Stimulated activated memory B cell treated with anti-CD40 and anti-IgM and Interleukin-4, amounts not matched to agents 10 μg/mL and 1 μg/mL and 100 μg/mL, for 72 hours (primary cell): ENCODE data around the gene SLBP.

Source experiments
- ATAC-seq: fragments of 150-1000 bp; cut with Tn5 transposase; 2 replicates; pipeline ENCODE4 v1.10.0; 2021
- H3K27ac Mint-ChIP-seq: one replicate; pipeline ENCODE4 v1.8.0; 2022; ENCODE audit warnings: mild to moderate bottlenecking, mixed read lengths
- H3K27me3 Mint-ChIP-seq: one replicate; pipeline ENCODE4 v1.8.0; 2022; ENCODE audit warnings: mixed read lengths
- H3K36me3 Mint-ChIP-seq: one replicate; pipeline ENCODE4 v1.8.0; 2022; ENCODE audit warnings: mixed read lengths
- H3K4me1 Mint-ChIP-seq: one replicate; pipeline ENCODE4 v1.8.0; 2022; ENCODE audit warnings: mixed read lengths
- H3K4me3 Mint-ChIP-seq: one replicate; pipeline ENCODE4 v1.8.0; 2022; ENCODE audit warnings: mild to moderate bottlenecking, moderate library complexity, mixed read lengths
- H3K9me3 Mint-ChIP-seq: one replicate; pipeline ENCODE4 v1.8.0; 2022; ENCODE audit warnings: mixed read lengths

The SLBP gene

GRCh38 chr4:1723131-1723801 lies 11.1 kb upstream of the SLBP start:
- no peaks in the 10 kb centered on the region for H3K27me3 Mint-ChIP-seq
- peak; percentile 65 for ATAC-seq
- H3K36me3 Mint-ChIP-seq: peaks cover 28% of the 10 kb centered on the region
- H3K4me3 Mint-ChIP-seq: peak overlapping the region; percentile 79
- H3K4me1 Mint-ChIP-seq: peaks cover 68% of the 10 kb centered on the region
- H3K9me3 Mint-ChIP-seq: no peaks in the 10 kb centered on the region
- peak overlapping the region; percentile 97 for H3K27ac Mint-ChIP-seq

GRCh38 chr4:1722551-1723118 lies 10.5 kb upstream of the SLBP start:
- peak overlapping the region; percentile 97 for H3K27ac Mint-ChIP-seq
- peaks cover 22% of the 10 kb centered on the region for H3K36me3 Mint-ChIP-seq
- H3K27me3 Mint-ChIP-seq: no peaks in the 10 kb centered on the region
- peaks cover 74% of the 10 kb centered on the region for H3K4me1 Mint-ChIP-seq
- no peaks in the 10 kb centered on the region for H3K9me3 Mint-ChIP-seq
- peak overlapping the region; percentile 79 for H3K4me3 Mint-ChIP-seq
- peak; percentile 0 for ATAC-seq

- Mint-ChIP-seq H3K27ac (peak overlapping the region; percentile 97), H3K36me3 (peaks cover 14% of the 10 kb centered on the region), H3K4me1 (peaks cover 73% of the 10 kb centered on the region)
Measured at GRCh38 chr4:1721666-1722550, 9.8 kb upstream of the SLBP start.

GRCh38 chr4:1721003-1721665 lies 9.0 kb upstream of the SLBP start, which contains the start of the genes TACC3 and TMEM129:
Gene TACC3, plus strand, starts transcription at chr4:1721521. Its CDS starts 1,901 bp downstream, at chr4:1723422.
Gene TMEM129, minus strand, starts transcription at chr4:1721323. Its CDS starts 486 bp downstream, at chr4:1720837.
- Mint-ChIP-seq H3K4me3 (peak within 1 kb of the TSS; percentile 97), H3K4me1 (peaks cover 72% of the 10 kb centered on the region), H3K27me3 (no peaks in the 10 kb centered on the region), H3K27ac (peak within 1 kb of the TSS; percentile 97), H3K9me3 (no peaks in the 10 kb centered on the region), H3K36me3 (peaks cover 7% of the 10 kb centered on the region)
- peak; percentile 91 for ATAC-seq

More at GRCh38 chr4:1721666-1722550, 9.8 kb upstream of the SLBP start:
- peak overlapping the region; percentile 79 for H3K4me3 Mint-ChIP-seq
- ATAC-seq: peak; percentile 1
- no peaks in the 10 kb centered on the region for H3K9me3 Mint-ChIP-seq
- no peaks in the 10 kb centered on the region for H3K27me3 Mint-ChIP-seq

- peaks cover 6% of the 10 kb centered on the region for H3K36me3 Mint-ChIP-seq
- peak; percentile 3 for ATAC-seq
- no peaks in the 10 kb centered on the region for H3K27me3 Mint-ChIP-seq
- H3K9me3 Mint-ChIP-seq: no peaks in the 10 kb centered on the region
- peak overlapping the region; percentile 97 for H3K27ac Mint-ChIP-seq
- H3K4me3 Mint-ChIP-seq: peak overlapping the region; percentile 97
- H3K4me1 Mint-ChIP-seq: peaks cover 77% of the 10 kb centered on the region
Measured at GRCh38 chr4:1720163-1720983, 8.3 kb upstream of the SLBP start.

GRCh38 chr4:1718095-1718850 lies 6.2 kb upstream of the SLBP start:
- Mint-ChIP-seq H3K27ac (peak overlapping the region; percentile 3), H3K36me3 (peaks cover 6% of the 10 kb centered on the region), H3K4me3 (peak overlapping the region; percentile 29), H3K9me3 (no peaks in the 10 kb centered on the region), H3K4me1 (peaks cover 85% of the 10 kb centered on the region), H3K27me3 (no peaks in the 10 kb centered on the region)
- ATAC-seq: no peak

- no peaks in the 10 kb centered on the region for H3K9me3 Mint-ChIP-seq
- ATAC-seq: no peak
- peaks cover 6% of the 10 kb centered on the region for H3K36me3 Mint-ChIP-seq
- H3K27ac Mint-ChIP-seq: peak overlapping the region; percentile 3
- no peak overlapping the region for H3K4me3 Mint-ChIP-seq
- no peaks in the 10 kb centered on the region for H3K27me3 Mint-ChIP-seq
- H3K4me1 Mint-ChIP-seq: peaks cover 80% of the 10 kb centered on the region
Measured at GRCh38 chr4:1717129-1718094, 5.3 kb upstream of the SLBP start.

GRCh38 chr4:1716065-1716945 lies 4.2 kb upstream of the SLBP start:
- peak overlapping the region; percentile 96 for H3K27ac Mint-ChIP-seq
- H3K9me3 Mint-ChIP-seq: no peaks in the 10 kb centered on the region
- H3K36me3 Mint-ChIP-seq: peaks cover 8% of the 10 kb centered on the region
- H3K27me3 Mint-ChIP-seq: no peaks in the 10 kb centered on the region
- H3K4me1 Mint-ChIP-seq: peaks cover 75% of the 10 kb centered on the region
- ATAC-seq: no peak
- H3K4me3 Mint-ChIP-seq: no peak overlapping the region

- no peak for ATAC-seq
- H3K4me1 Mint-ChIP-seq: peaks cover 84% of the 10 kb centered on the region
Measured at GRCh38 chr4:1715002-1715758, 3.1 kb upstream of the SLBP start.

GRCh38 chr4:1714303-1715001 lies 2.3 kb upstream of the SLBP start:
- no peak for ATAC-seq
- Mint-ChIP-seq H3K36me3 (peaks cover 17% of the 10 kb centered on the region), H3K27ac (peak overlapping the region; percentile 96), H3K4me3 (peak overlapping the region; percentile 99), H3K4me1 (peaks cover 84% of the 10 kb centered on the region), H3K9me3 (no peaks in the 10 kb centered on the region), H3K27me3 (no peaks in the 10 kb centered on the region)

More at GRCh38 chr4:1715002-1715758, 3.1 kb upstream of the SLBP start:
- peak overlapping the region; percentile 47 for H3K4me3 Mint-ChIP-seq
- H3K27me3 Mint-ChIP-seq: no peaks in the 10 kb centered on the region
- no peaks in the 10 kb centered on the region for H3K9me3 Mint-ChIP-seq
- H3K36me3 Mint-ChIP-seq: peaks cover 13% of the 10 kb centered on the region
- H3K27ac Mint-ChIP-seq: peak overlapping the region; percentile 96
